ENCODE results near the gene DTWD1. TPM values are rescaled to one million over a fixed set of nuclear protein-coding genes. Genes with fewer than 3 reads are reported as not detected.
A peak's percentile ranks its signal among the peaks of the same experiment; 100 is the strongest.

DTWD1 gene
- total RNA-seq, 1 donor from 2014 or later, result 13.3 TPM

GRCh38 chr15:49674370-49674769 lies 53.5 kb downstream of the DTWD1 start:
- no peaks in the 10 kb centered on the region for H3K4me1 ChIP-seq
- intact Hi-C loops (cut with DNase I), result no loop called here
- DNase-seq (ENCODE audit: extremely low spot score in 2 of 2), result no peak
- H3K9me3 ChIP-seq, result no peaks in the 10 kb centered on the region
- H3K4me3 ChIP-seq, result no peak overlapping the region
- peak overlapping the region; percentile 23 for H3K27ac ChIP-seq
- H3K36me3 ChIP-seq, result no peaks in the 10 kb centered on the region
- H3K27me3 ChIP-seq, result no peaks in the 10 kb centered on the region
- TF ChIP-seq POLR2A (IDR thresholded peaks at IDR 0.05) (no peak), CTCF (IDR thresholded peaks at IDR 0.05) (no peak), POLR2AphosphoS5 (IDR thresholded peaks at IDR 0.05; ENCODE audit: insufficient read depth in 1 of 2, low read depth in 1 of 2) (no peak)

GRCh38 chr15:49675041-49675440 lies 54.2 kb downstream of the DTWD1 start:
- Histone ChIP-seq H3K4me1 (no peaks in the 10 kb centered on the region), H3K9me3 (no peaks in the 10 kb centered on the region), H3K27ac (peak overlapping the region; percentile 5), H3K27me3 (no peaks in the 10 kb centered on the region), H3K4me3 (no peak overlapping the region), H3K36me3 (no peaks in the 10 kb centered on the region)
- TF ChIP-seq POLR2A (IDR thresholded peaks at IDR 0.05), result no peak
- TF ChIP-seq CTCF (IDR thresholded peaks at IDR 0.05), result no peak
- peak in 1 of 2 donors; percentile 18 for TF ChIP-seq POLR2AphosphoS5 (IDR thresholded peaks at IDR 0.05; ENCODE audit: insufficient read depth in 1 of 2, low read depth in 1 of 2)
- DNase-seq (ENCODE audit: extremely low spot score in 2 of 2), result no peak
- intact Hi-C loops (cut with DNase I), result no loop called here

- H3K27me3 ChIP-seq, result no peaks in the 10 kb centered on the region
- TF ChIP-seq CTCF (IDR thresholded peaks at IDR 0.05) (no peak), POLR2AphosphoS5 (IDR thresholded peaks at IDR 0.05; ENCODE audit: insufficient read depth in 1 of 2, low read depth in 1 of 2) (no peak), POLR2A (IDR thresholded peaks at IDR 0.05) (no peak)
- DNase-seq (ENCODE audit: extremely low spot score in 2 of 2), result no peak
- no peaks in the 10 kb centered on the region for H3K36me3 ChIP-seq
- no peaks in the 10 kb centered on the region for H3K4me1 ChIP-seq
- no peaks in the 10 kb centered on the region for H3K9me3 ChIP-seq
- no peak overlapping the region for H3K4me3 ChIP-seq
- H3K27ac ChIP-seq, result no peak overlapping the region
- intact Hi-C loops (cut with DNase I), result no loop called here
These were observed 57.8 kb downstream of the DTWD1 start for GRCh38 chr15:49678655-49679054.

- intact Hi-C loops (cut with DNase I), result no loop called here
- H3K4me1 ChIP-seq, result no peaks in the 10 kb centered on the region
- no peaks in the 10 kb centered on the region for H3K9me3 ChIP-seq
- H3K36me3 ChIP-seq, result no peaks in the 10 kb centered on the region
- H3K4me3 ChIP-seq, result no peak overlapping the region
- DNase-seq (ENCODE audit: extremely low spot score in 2 of 2), result no peak
- TF ChIP-seq POLR2AphosphoS5 (IDR thresholded peaks at IDR 0.05; ENCODE audit: insufficient read depth in 1 of 2, low read depth in 1 of 2), result no peak
- no peak for TF ChIP-seq CTCF (IDR thresholded peaks at IDR 0.05)
- no peak for TF ChIP-seq POLR2A (IDR thresholded peaks at IDR 0.05)
- H3K27ac ChIP-seq, result no peak overlapping the region
- H3K27me3 ChIP-seq, result no peaks in the 10 kb centered on the region
These were observed 65.8 kb downstream of the DTWD1 start for GRCh38 chr15:49686599-49686998.

- TF ChIP-seq POLR2AphosphoS5 (IDR thresholded peaks at IDR 0.05; ENCODE audit: insufficient read depth in 1 of 2, low read depth in 1 of 2) (no peak), POLR2A (IDR thresholded peaks at IDR 0.05) (no peak), CTCF (IDR thresholded peaks at IDR 0.05) (no peak)
- intact Hi-C loops (cut with DNase I), result no loop called here
- Histone ChIP-seq H3K27me3 (no peaks in the 10 kb centered on the region), H3K4me3 (no peak overlapping the region), H3K9me3 (no peaks in the 10 kb centered on the region), H3K27ac (no peak overlapping the region), H3K4me1 (no peaks in the 10 kb centered on the region), H3K36me3 (no peaks in the 10 kb centered on the region)
- DNase-seq (ENCODE audit: extremely low spot score in 2 of 2), result no peak
These were observed 67.4 kb downstream of the DTWD1 start for GRCh38 chr15:49688135-49688790.
